K562 (cell line): ENCODE measurements around the gene LEPROT. TPM values are rescaled to one million over a fixed set of nuclear protein-coding genes. Genes with fewer than 3 reads are reported as not detected.

Experiments used
- ATAC-seq: fragments of 200-7000 bp; cut with Tn5 transposase; 3 replicates; pipeline ENCODE4 v1.9.1; 2020; ENCODE audit warnings: moderate library complexity
- BruUV-seq: library from RNA; stranded (reverse); fragments of 400-500 nt; replicated peaks from 2 replicates; lab custom pipeline; 2021; lab: Mats Ljungman, UMichigan
- CTCF ChIA-PET: fragments of 300-600 bp; formaldehyde crosslinking; extraction: SDS; loops from one replicate; lab custom pipeline; 2021; ENCODE audit warnings: low intra/inter-chr PET ratio; lab: Yijun Ruan, JAX
- POLR2A ChIA-PET: fragments of 300-600, 350-650 bp; sonication (Branson Sonifier 250); formaldehyde crosslinking; extraction: SDS; loops from one replicate; lab custom pipeline; 2021; ENCODE audit warnings: antibody characterized with exemption, inconsistent platforms; lab: Yijun Ruan, JAX
- DNase-seq, 4 experiments: peaks; one replicate each; pipeline versions ENCODE4 v3.0.0 to v3.0.0-alpha.2; 2011 to 2018; ENCODE audit warnings: low spot score in 3 of 4, mixed read lengths in 3 of 4; ENCODE audit errors: extremely low read depth in 1 of 4
- FAIRE-seq: peaks from 2 replicates; lab custom pipeline; 2011; peaks lifted over from hg19 to GRCh38; lab: Jason Lieb, UNC
- H2AFZ ChIP-seq: 2 replicates; pipeline ENCODE4 v1.6.0; 2011; ENCODE audit warnings: low read depth, low read length, control low read depth, inconsistent platforms
- H3K27ac ChIP-seq: fragments of 200-600 bp; 3 replicates; pipeline ENCODE4 v1.8.0; 2011; ENCODE audit warnings: low read depth, mild to moderate bottlenecking, control low read depth, inconsistent platforms, low read length, moderate library complexity, mixed read lengths; ENCODE audit errors: extremely low read depth
- H3K27me3 ChIP-seq, 2 experiments: fragments of 300-600 bp in 1 of 2; 2 replicates in 1 of 2; 3 replicates in 1 of 2; pipeline versions ENCODE4 v1.6.0 to v1.8.0; 2011; ENCODE audit warnings: inconsistent platforms in 2 of 2, low read length in 2 of 2, mild to moderate bottlenecking in 1 of 2, mixed read lengths in 1 of 2, moderate library complexity in 1 of 2; ENCODE audit not compliant: control insufficient read depth in 2 of 2, insufficient read depth in 2 of 2
- H3K36me3 ChIP-seq: fragments of 300-600 bp; 3 replicates; pipeline ENCODE4 v1.8.0; 2011; ENCODE audit warnings: mild to moderate bottlenecking, low read length, inconsistent platforms; ENCODE audit not compliant: control insufficient read depth, insufficient read depth
- H3K4me1 ChIP-seq, 2 experiments: fragments of 200-600 bp in 1 of 2; replicated peaks in 1 of 2; 2 replicates in 1 of 2; 3 replicates in 1 of 2; pipeline versions ENCODE4 v1.5.1 to v1.8.0; 2011; ENCODE audit warnings: inconsistent platforms in 2 of 2, low read length in 2 of 2, mild to moderate bottlenecking in 1 of 2, mixed read lengths in 1 of 2, moderate library complexity in 1 of 2; ENCODE audit not compliant: control insufficient read depth in 2 of 2, insufficient read depth in 2 of 2
- H3K4me2 ChIP-seq: 2 replicates; pipeline ENCODE4 v1.6.1; 2011; ENCODE audit warnings: low read length, control low read depth, inconsistent platforms, mixed read lengths; ENCODE audit not compliant: insufficient read depth
- H3K4me3 ChIP-seq: fragments of 200-600 bp; sonication (generic), shearing (Covaris generic); 2 replicates; pipeline ENCODE4 v1.5.1; 2016; ENCODE audit warnings: control low read depth, inconsistent platforms
- H3K79me2 ChIP-seq: fragments of 200-600 bp; 3 replicates; pipeline ENCODE4 v1.8.0; 2011; ENCODE audit warnings: low read length, inconsistent platforms; ENCODE audit not compliant: control insufficient read depth, insufficient read depth
- H3K9ac ChIP-seq, 2 experiments: 2 replicates each; pipeline versions ENCODE4 v1.6.0 to v1.6.1; 2011; ENCODE audit warnings: low read depth in 2 of 2, low read length in 2 of 2, control low read depth in 1 of 2, inconsistent platforms in 1 of 2, mild to moderate bottlenecking in 1 of 2, mixed read lengths in 1 of 2; ENCODE audit not compliant: insufficient read depth in 1 of 2
- H3K9me1 ChIP-seq: one replicate; pipeline ENCODE4 v1.6.0; 2011; ENCODE audit warnings: inconsistent platforms, mild to moderate bottlenecking, low read length, moderate library complexity; ENCODE audit not compliant: control insufficient read depth, insufficient read depth
- H3K9me3 ChIP-seq: replicated peaks from 2 replicates; pipeline ENCODE4 v1.5.1; 2011; ENCODE audit warnings: low read depth, low read length, inconsistent platforms; ENCODE audit not compliant: control insufficient read depth, insufficient read depth
- H4K20me1 ChIP-seq: replicated peaks from 2 replicates; pipeline ENCODE4 v1.6.1; 2011; ENCODE audit warnings: low read length, inconsistent platforms, mixed read lengths; ENCODE audit not compliant: control insufficient read depth, insufficient read depth
- ELF4 ChIP-seq: fragments of 450-650 bp; formaldehyde crosslinking; IDR thresholded peaks from 2 replicates; pipeline ENCODE4 v1.4.0; 2022; ENCODE audit warnings: missing genetic modification characterization
- ETV5 ChIP-seq: sonication (generic); formaldehyde crosslinking; IDR thresholded peaks from 2 replicates; pipeline ENCODE4 v1.4.0; 2020; ENCODE audit warnings: low read depth, mild to moderate bottlenecking, missing genetic modification reagents
- GTF2E2 ChIP-seq: fragments of 200-800 bp; sonication (Bioruptor generic); IDR thresholded peaks from 2 replicates; pipeline ENCODE4 v1.6.1; 2016; ENCODE audit warnings: missing genetic modification characterization, missing compliant biosample characterization
- GTF2F1 ChIP-seq: IDR thresholded peaks from 2 replicates; pipeline ENCODE4 v1.6.1; 2011; ENCODE audit warnings: low read depth, low read length, improper control_type of control experiment
- HEY1 ChIP-seq: fragments of 250-450 bp; sonication (Bioruptor Pico); IDR thresholded peaks from 2 replicates; pipeline ENCODE4 v1.5.0; 2020; ENCODE audit warnings: mild to moderate bottlenecking, moderate library complexity, borderline replicate concordance
- LARP7 ChIP-seq: fragments of 450-650 bp; IDR thresholded peaks from 2 replicates; pipeline ENCODE4 v1.6.1; 2016
- LCOR ChIP-seq: sonication (generic); formaldehyde crosslinking; IDR thresholded peaks from 2 replicates; pipeline ENCODE4 v1.8.0; 2022; ENCODE audit warnings: mild to moderate bottlenecking, missing genetic modification reagents
- MECOM ChIP-seq: fragments of 250-450 bp; sonication (Bioruptor Pico); IDR thresholded peaks from 2 replicates; pipeline ENCODE4 v1.8.0; 2022; ENCODE audit warnings: inconsistent platforms
- POLR2B ChIP-seq: fragments of 450-650 bp; IDR thresholded peaks from 2 replicates; pipeline ENCODE4 v1.6.1; 2018; ENCODE audit warnings: low read depth; ENCODE audit not compliant: partially characterized antibody
- SAFB2 ChIP-seq: fragments of 200-400 bp; formaldehyde crosslinking; IDR thresholded peaks from 2 replicates; pipeline ENCODE4 v1.6.1; 2018; ENCODE audit warnings: borderline replicate concordance, low read length, low read depth, moderate library complexity; ENCODE audit not compliant: severe bottlenecking
- SAP30 ChIP-seq: fragments of 200-600 bp; sonication (generic); IDR thresholded peaks from 2 replicates; pipeline ENCODE4 v1.6.1; 2012; ENCODE audit warnings: borderline replicate concordance, low read depth, mild to moderate bottlenecking, moderate library complexity, low read length, control low read depth, inconsistent platforms; ENCODE audit not compliant: insufficient read depth, poor library complexity, severe bottlenecking
- SRSF1 ChIP-seq: fragments of 200-400 bp; formaldehyde crosslinking; IDR thresholded peaks from 2 replicates; pipeline ENCODE4 v1.6.1; 2017; ENCODE audit warnings: mild to moderate bottlenecking, low read depth, low read length, moderate library complexity
- SUPT5H ChIP-seq: fragments of 450-650 bp; IDR thresholded peaks from 2 replicates; pipeline ENCODE4 v1.6.1; 2016
- TEAD2 ChIP-seq: fragments of 450-650 bp; IDR thresholded peaks from 2 replicates; pipeline ENCODE4 v1.6.1; 2016; ENCODE audit warnings: missing genetic modification characterization, control low read depth, missing compliant biosample characterization
- ZFX ChIP-seq: sonication (generic); formaldehyde crosslinking; IDR thresholded peaks from 2 replicates; pipeline ENCODE4 v1.8.0; 2022; ENCODE audit warnings: mild to moderate bottlenecking, missing genetic modification reagents, moderate library complexity
- ZNF347 ChIP-seq: fragments of 450-650 bp; formaldehyde crosslinking; IDR thresholded peaks from 2 replicates; pipeline ENCODE4 v1.4.0; 2020; ENCODE audit warnings: low read depth, mild to moderate bottlenecking, moderate library complexity
- WGBS: fragments of 100-300 bp; shearing (Covaris generic); methylation state at CpG from one replicate; pipeline ENCODE4 v1.1.6; 2016; ENCODE audit warnings: low coverage, mixed read lengths; ENCODE audit not compliant: insufficient coverage; ENCODE audit errors: missing lambda C conversion rate; 5-methylcytosine and 5-hydroxymethylcytosine counted together
- in situ Hi-C: fragments of 300-500 bp; cut with MboI; formaldehyde crosslinking; loops from 4 replicates; pipeline ENCODE4 v1.15.0; 2018; ENCODE audit warnings: inconsistent platforms, mixed read lengths
- intact Hi-C: fragments of 100-400 bp; cut with micrococcal nuclease; formaldehyde crosslinking; loops from 2 replicates; pipeline ENCODE4 v1.14.2; 2022
- polyA plus RNA-seq, 8 experiments: library from polyadenylated mRNA; depleted of rRNA in 4 of 8; stranded (reverse) in 5 of 8; unstranded in 3 of 8; fragments of >200 nt; fragmentation: Nextera tagmentation in 2 of 8; fragmentation: Illumina TruSeq in 1 of 8; extraction: Ambion mirVana in 2 of 8; extraction: Trizol in 1 of 8; gene quantifications; 2 replicates each; pipeline versions ENCODE4 v1.2.1 to v1.2.3, GENCODE V29; 2011 to 2014; ENCODE audit warnings: inconsistent platforms in 1 of 8, missing spikeins in 1 of 8
- total RNA-seq, 7 experiments: library from RNA; depleted of rRNA in 6 of 7; stranded (reverse); fragments of >200 nt in 6 of 7; fragmentation: Illumina TruSeq in 2 of 7; extraction: Trizol in 2 of 7; gene quantifications; 2 replicates each; pipeline versions ENCODE4 v1.2.1 to v1.2.3, GENCODE V29; 2011 to 2021; ENCODE audit warnings: low replicate concordance in 1 of 7
- TF ChIP-seq, protein P1 (sequence below), 2 experiments: fragments of 200-800 bp in 1 of 2; sonication (Bioruptor generic) in 1 of 2; sonication (generic) in 1 of 2; formaldehyde crosslinking in 1 of 2; IDR thresholded peaks in 1 of 2; conservative IDR thresholded peaks in 1 of 2; 2 replicates each; pipeline versions ENCODE4 v1.5.0 to v1.6.1; 2016 to 2020; ENCODE audit warnings: missing compliant biosample characterization in 1 of 2, missing genetic modification characterization in 1 of 2, missing genetic modification reagents in 1 of 2
- TF ChIP-seq, protein P2 (sequence below): fragments of 250-450 bp; sonication (Bioruptor Pico); IDR thresholded peaks from 2 replicates; pipeline ENCODE4 v1.4.0; 2020; ENCODE audit warnings: mild to moderate bottlenecking

LEPROT gene
- total and polyA plus RNA-seq, 9 of the 15 experiments (the other 6 are each of a cell fraction or from before 2014, with no cell fraction given): 28.1 to 97.5 (median 45.8) TPM

DNA sequence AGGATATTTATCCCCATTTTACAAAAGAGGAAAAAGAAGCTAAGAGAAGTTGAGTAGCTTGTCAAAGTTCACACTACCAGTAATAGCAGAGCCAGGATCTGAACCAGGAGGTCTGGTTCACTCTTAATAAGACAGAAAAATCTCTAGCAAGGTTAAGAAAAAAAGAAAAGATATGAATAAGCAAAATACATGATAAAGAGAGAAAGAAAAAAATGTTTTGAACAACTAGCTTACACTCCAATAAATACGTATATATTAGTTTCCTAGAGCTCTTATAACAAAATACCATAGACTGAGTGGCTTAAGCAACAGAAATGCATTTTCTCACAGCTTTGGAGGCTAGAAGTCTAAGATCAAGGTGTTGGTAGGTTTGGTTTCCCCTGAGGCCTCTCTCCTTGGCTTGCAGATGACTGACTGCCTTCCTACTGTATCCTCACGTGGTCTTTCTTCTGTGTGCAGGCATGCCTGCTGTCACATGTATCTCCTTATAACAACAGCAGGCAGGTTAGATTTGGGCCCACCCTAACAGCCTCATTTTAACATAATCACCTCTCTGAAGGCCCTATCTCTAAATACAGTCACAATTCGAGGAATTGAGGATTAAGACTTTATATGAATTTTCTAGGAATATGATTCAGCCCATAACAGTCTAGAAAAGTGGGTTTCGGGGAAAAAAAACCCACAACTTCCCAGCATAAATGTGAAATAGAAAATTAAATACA, 60.4 kb downstream of the LEPROT start:
- Histone ChIP-seq H3K4me3 (peak overlapping the region; percentile 57), H3K9me3 (no peaks in the 10 kb centered on the region), H3K79me2 (peaks cover 51% of the 10 kb centered on the region), H4K20me1 (no peaks in the 10 kb centered on the region), H3K4me1 (peaks cover under 1 to 12% of the 10 kb centered on the region in 2 experiments; a peak in 3 of 5 replicates), H3K27me3 (no peaks in the 10 kb centered on the region), H3K36me3 (peaks cover 40% of the 10 kb centered on the region), H3K27ac (peak overlapping the region; percentile 77), H3K4me2 (peak overlapping the region; percentile 92), H3K9me1 (no peaks in the 10 kb centered on the region), H2AFZ (peak overlapping the region; percentile 27), H3K9ac (peak overlapping the region in 1 of 2 experiments; percentile 83; a peak in 2 of 4 replicates)
- FAIRE-seq: peak; percentile 95
- DNase-seq: peak; percentile 68 to 96 (median 76)
- ChIA-PET CTCF (no interaction called here), POLR2A (interaction anchor here (0.9 to 2.9 kb wide), 4 partner anchors 11 to 245 kb away, joined by 3 to 16 read pairs (median 10); no protein-coding TSS in a partner anchor)
- WGBS: 2% methylated on average over 4 of the region's 4 CpGs
- in situ Hi-C loops: no loop called here
- BruUV-seq: TSS peak; percentile 51
- ATAC-seq: peak; percentile 89
- intact Hi-C loops: loop anchor here (1.0 to 2.0 kb wide), 3 partner anchors 46 to 250 kb away; no protein-coding TSS in a partner anchor
- TF ChIP-seq GTF2E2 (tag): no peak
- TF ChIP-seq POLR2B: peak; percentile 82
- peak; percentile 79 for TF ChIP-seq ZFX
- TF ChIP-seq, protein P1, sequence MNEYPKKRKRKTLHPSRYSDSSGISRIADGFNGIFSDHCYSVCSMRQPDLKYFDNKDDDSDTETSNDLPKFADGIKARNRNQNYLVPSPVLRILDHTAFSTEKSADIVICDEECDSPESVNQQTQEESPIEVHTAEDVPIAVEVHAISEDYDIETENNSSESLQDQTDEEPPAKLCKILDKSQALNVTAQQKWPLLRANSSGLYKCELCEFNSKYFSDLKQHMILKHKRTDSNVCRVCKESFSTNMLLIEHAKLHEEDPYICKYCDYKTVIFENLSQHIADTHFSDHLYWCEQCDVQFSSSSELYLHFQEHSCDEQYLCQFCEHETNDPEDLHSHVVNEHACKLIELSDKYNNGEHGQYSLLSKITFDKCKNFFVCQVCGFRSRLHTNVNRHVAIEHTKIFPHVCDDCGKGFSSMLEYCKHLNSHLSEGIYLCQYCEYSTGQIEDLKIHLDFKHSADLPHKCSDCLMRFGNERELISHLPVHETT (CRISPR knock-in tag; conservative IDR thresholded peaks at IDR 0.05 in 1 of 2, IDR thresholded peaks at IDR 0.05 in 1 of 2): 0 out of 4 replicates have a peak, but pooled peaks of 1 of the 2 experiments have one; percentile 25
- peak; percentile 69; the same call in 1 of the 2 replicates for TF ChIP-seq LARP7
- TF ChIP-seq SRSF1: no peak
- peak; percentile 53 for TF ChIP-seq SAP30
- TF ChIP-seq SUPT5H: peak; percentile 80
- TF ChIP-seq ELF4 (CRISPR knock-in tag): no peak
- peak; percentile 90 for TF ChIP-seq LCOR (CRISPR knock-in tag)
- TF ChIP-seq ETV5 (CRISPR knock-in tag): no peak
- no peak for TF ChIP-seq ZNF347 (CRISPR knock-in tag)
- no peak for TF ChIP-seq SAFB2
- TF ChIP-seq GTF2F1: peak; percentile 82; the same call in 1 of the 2 replicates
- TF ChIP-seq HEY1 (CRISPR knock-in tag): no peak
- TF ChIP-seq, protein P2, sequence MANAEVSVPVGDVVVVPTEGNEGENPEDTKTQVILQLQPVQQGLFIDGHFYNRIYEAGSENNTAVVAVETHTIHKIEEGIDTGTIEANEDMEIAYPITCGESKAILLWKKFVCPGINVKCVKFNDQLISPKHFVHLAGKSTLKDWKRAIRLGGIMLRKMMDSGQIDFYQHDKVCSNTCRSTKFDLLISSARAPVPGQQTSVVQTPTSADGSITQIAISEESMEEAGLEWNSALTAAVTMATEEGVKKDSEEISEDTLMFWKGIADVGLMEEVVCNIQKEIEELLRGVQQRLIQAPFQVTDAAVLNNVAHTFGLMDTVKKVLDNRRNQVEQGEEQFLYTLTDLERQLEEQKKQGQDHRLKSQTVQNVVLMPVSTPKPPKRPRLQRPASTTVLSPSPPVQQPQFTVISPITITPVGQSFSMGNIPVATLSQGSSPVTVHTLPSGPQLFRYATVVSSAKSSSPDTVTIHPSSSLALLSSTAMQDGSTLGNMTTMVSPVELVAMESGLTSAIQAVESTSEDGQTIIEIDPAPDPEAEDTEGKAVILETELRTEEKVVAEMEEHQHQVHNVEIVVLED (CRISPR knock-in tag): no peak
- TF ChIP-seq TEAD2: no peak
- TF ChIP-seq MECOM (CRISPR knock-in tag): peak; percentile 83
